K562 (cell line): ENCODE results near the gene ASIC3. TPM values are rescaled to one million over a fixed set of nuclear protein-coding genes. Genes with fewer than 3 reads are reported as not detected.

Experiments used
- BHLHE40 ChIP-seq: IDR thresholded peaks from 2 replicates; pipeline ENCODE4 v1.6.1; 2011; ENCODE audit warnings: low read length, improper control_type of control experiment
- BRD9 ChIP-seq: fragments of 450-650 bp; IDR thresholded peaks from 2 replicates; pipeline ENCODE4 v1.6.1; 2018; ENCODE audit warnings: low read depth; ENCODE audit not compliant: partially characterized antibody
- CHD4 ChIP-seq: fragments of 200-600 bp; sonication (generic); IDR thresholded peaks from 3 replicates; pipeline ENCODE4 v1.6.1; 2012; ENCODE audit warnings: low read depth, mild to moderate bottlenecking, mixed read lengths, low read length, inconsistent platforms; ENCODE audit not compliant: insufficient read depth, insufficient replicate concordance, poor library complexity, severe bottlenecking
- EP400 ChIP-seq: fragments of 450-650 bp; IDR thresholded peaks from 2 replicates; pipeline ENCODE4 v1.6.1; 2017; ENCODE audit warnings: antibody characterized with exemption, mild to moderate bottlenecking, moderate library complexity
- FOXP1 ChIP-seq: sonication (generic); formaldehyde crosslinking; IDR thresholded peaks from 2 replicates; pipeline ENCODE4 v1.8.0; 2022; ENCODE audit warnings: mild to moderate bottlenecking, missing genetic modification reagents
- ILK ChIP-seq: fragments of 450-650 bp; IDR thresholded peaks from 2 replicates; pipeline ENCODE4 v1.6.1; 2016; ENCODE audit warnings: missing genetic modification characterization, low read depth, mild to moderate bottlenecking, missing compliant biosample characterization, moderate library complexity, borderline replicate concordance
- NCOA1 ChIP-seq: fragments of 450-650 bp; IDR thresholded peaks from 2 replicates; pipeline ENCODE4 v1.6.1; 2016; ENCODE audit warnings: low read depth
- NR1H2 ChIP-seq: sonication (generic); formaldehyde crosslinking; IDR thresholded peaks from 2 replicates; pipeline ENCODE4 v1.4.0; 2020; ENCODE audit warnings: mild to moderate bottlenecking, missing genetic modification reagents
- PBX2 ChIP-seq, 2 experiments: IDR thresholded peaks in 1 of 2; conservative IDR thresholded peaks in 1 of 2; 2 replicates each; pipeline ENCODE4 v1.6.1; 2016; ENCODE audit warnings: low read depth in 2 of 2, mild to moderate bottlenecking in 1 of 2, missing compliant biosample characterization in 1 of 2, missing genetic modification characterization in 1 of 2, moderate library complexity in 1 of 2
- PREB ChIP-seq: sonication (generic); formaldehyde crosslinking; IDR thresholded peaks from 2 replicates; pipeline ENCODE4 v1.8.1; 2023; ENCODE audit warnings: mild to moderate bottlenecking, missing genetic modification reagents
- RBBP5 ChIP-seq: fragments of 200-600 bp; sonication (generic); IDR thresholded peaks from 2 replicates; pipeline ENCODE4 v1.6.1; 2012; ENCODE audit warnings: borderline replicate concordance, mild to moderate bottlenecking, low read length, control low read depth, inconsistent platforms; ENCODE audit not compliant: insufficient read depth, poor library complexity, severe bottlenecking
- RFX1 ChIP-seq: fragments of 450-650 bp; IDR thresholded peaks from 2 replicates; pipeline ENCODE4 v1.6.1; 2016; ENCODE audit warnings: mild to moderate bottlenecking, moderate library complexity
- SMARCA4 ChIP-seq: fragments of 450-650 bp; IDR thresholded peaks from 2 replicates; pipeline ENCODE4 v1.6.1; 2016
- SMARCA5 ChIP-seq: fragments of 450-650 bp; IDR thresholded peaks from 2 replicates; pipeline ENCODE4 v1.6.1; 2016
- TEAD4 ChIP-seq, 2 experiments: sonication (generic) in 1 of 2; formaldehyde crosslinking in 1 of 2; IDR thresholded peaks; 2 replicates each; pipeline versions ENCODE4 v1.6.1 to v1.8.0; 2012 to 2022; ENCODE audit warnings: borderline replicate concordance in 1 of 2, inconsistent platforms in 1 of 2, low read length in 1 of 2, mild to moderate bottlenecking in 1 of 2, missing genetic modification reagents in 1 of 2
- ZBED1 ChIP-seq: IDR thresholded peaks from 2 replicates; pipeline ENCODE4 v1.6.1; 2014
- ZNF316 ChIP-seq: fragments of 450-650 bp; IDR thresholded peaks from 2 replicates; pipeline ENCODE4 v1.6.1; 2016
- ZNF609 ChIP-seq: sonication (generic); formaldehyde crosslinking; IDR thresholded peaks from 2 replicates; pipeline ENCODE4 v1.8.1; 2023; ENCODE audit warnings: missing genetic modification reagents, mild to moderate bottlenecking, borderline replicate concordance
- polyA plus RNA-seq, 8 experiments: library from polyadenylated mRNA; depleted of rRNA in 4 of 8; stranded (reverse) in 5 of 8; unstranded in 3 of 8; fragments of >200 nt; fragmentation: Nextera tagmentation in 2 of 8; fragmentation: Illumina TruSeq in 1 of 8; extraction: Ambion mirVana in 2 of 8; extraction: Trizol in 1 of 8; gene quantifications; 2 replicates each; pipeline versions ENCODE4 v1.2.1 to v1.2.3, GENCODE V29; 2011 to 2014; ENCODE audit warnings: inconsistent platforms in 1 of 8, missing spikeins in 1 of 8
- total RNA-seq, 7 experiments: library from RNA; depleted of rRNA in 6 of 7; stranded (reverse); fragments of >200 nt in 6 of 7; fragmentation: Illumina TruSeq in 2 of 7; extraction: Trizol in 2 of 7; gene quantifications; 2 replicates each; pipeline versions ENCODE4 v1.2.1 to v1.2.3, GENCODE V29; 2011 to 2021; ENCODE audit warnings: low replicate concordance in 1 of 7

Gene ASIC3
- total and polyA plus RNA-seq, 9 of the 15 experiments (the other 6 are each of a cell fraction or from before 2014, with no cell fraction given): 0.11 to 5.0 (median 0.87) TPM

GRCh38 chr7:151038951-151039849 lies 9.1 kb upstream of the ASIC3 start (continued):
- no peak for TF ChIP-seq PBX2 (CRISPR knock-in tag; IDR thresholded peaks at IDR 0.05; ENCODE audit: low read depth)
- TF ChIP-seq PBX2 (tag; conservative IDR thresholded peaks at IDR 0.05; ENCODE audit: low read depth): no peak
- 0 out of 2 replicates have a peak, but pooled peaks have one; percentile 44 for TF ChIP-seq SMARCA5
- TF ChIP-seq EP400: no peak
- peak; percentile 92 for TF ChIP-seq TEAD4 (IDR thresholded peaks at IDR 0.05; ENCODE audit: low read length)
- TF ChIP-seq TEAD4 (CRISPR knock-in tag; IDR thresholded peaks at IDR 0.05; ENCODE audit: borderline replicate concordance): no peak
- peak; percentile 46; the same call in 1 of the 2 replicates for TF ChIP-seq BHLHE40
- TF ChIP-seq PREB: peak; percentile 88; the same call in 1 of the 2 replicates
- peak; percentile 35; the same call in 1 of the 2 replicates for TF ChIP-seq ZNF609 (CRISPR knock-in tag)
- 0 out of 2 replicates have a peak, but pooled peaks have one; percentile 17 for TF ChIP-seq ZNF316
- TF ChIP-seq RFX1: no peak
- peak; percentile 49 for TF ChIP-seq BRD9
- peak; percentile 84 for TF ChIP-seq CHD4
- TF ChIP-seq NCOA1: peak; percentile 66; the same call in 1 of the 2 replicates
- no peak for TF ChIP-seq FOXP1 (CRISPR knock-in tag)
- TF ChIP-seq ILK: no peak
- peak; percentile 81; the same call in 1 of the 2 replicates for TF ChIP-seq ZBED1
- peak; percentile 43 for TF ChIP-seq RBBP5
- TF ChIP-seq SMARCA4: peak; percentile 100
- TF ChIP-seq NR1H2 (CRISPR knock-in tag): no peak
